SK-N-SH (cell line): Measurements from ENCODE around the gene MED16.
"Not testable (repeated sequence)": the region's sequence is repeated elsewhere in the genome, so short reads cannot be mapped to it uniquely, and the experiment has no call there.

Experiments used
- GABPA ChIP-seq: IDR thresholded peaks from 2 replicates; pipeline ENCODE4 v1.4.0; 2012; ENCODE audit warnings: low read depth, mild to moderate bottlenecking
- JUND ChIP-seq: IDR thresholded peaks from 2 replicates; pipeline ENCODE4 v1.4.0; 2012
- MXI1 ChIP-seq: IDR thresholded peaks from 2 replicates; pipeline ENCODE4 v1.6.1; 2012; ENCODE audit warnings: mild to moderate bottlenecking, low read depth, low read length, improper control_type of control experiment
- NRF1 ChIP-seq: IDR thresholded peaks from 2 replicates; pipeline ENCODE4 v1.6.1; 2012; ENCODE audit warnings: low read depth, mild to moderate bottlenecking, low read length
- RCOR1 ChIP-seq: fragments of 150-350 bp; IDR thresholded peaks from 2 replicates; pipeline ENCODE4 v1.6.1; 2017; ENCODE audit warnings: antibody characterized with exemption, low read length
- ZBTB33 ChIP-seq: IDR thresholded peaks from 2 replicates; pipeline ENCODE4 v1.4.0; 2012; ENCODE audit warnings: low read depth, borderline replicate concordance
- TF ChIP-seq, protein P1 (sequence below): fragments of 200-600 bp; sonication (generic); IDR thresholded peaks from 2 replicates; pipeline ENCODE4 v1.6.1; 2017; ENCODE audit warnings: antibody characterized with exemption, mild to moderate bottlenecking, moderate library complexity

DNA sequence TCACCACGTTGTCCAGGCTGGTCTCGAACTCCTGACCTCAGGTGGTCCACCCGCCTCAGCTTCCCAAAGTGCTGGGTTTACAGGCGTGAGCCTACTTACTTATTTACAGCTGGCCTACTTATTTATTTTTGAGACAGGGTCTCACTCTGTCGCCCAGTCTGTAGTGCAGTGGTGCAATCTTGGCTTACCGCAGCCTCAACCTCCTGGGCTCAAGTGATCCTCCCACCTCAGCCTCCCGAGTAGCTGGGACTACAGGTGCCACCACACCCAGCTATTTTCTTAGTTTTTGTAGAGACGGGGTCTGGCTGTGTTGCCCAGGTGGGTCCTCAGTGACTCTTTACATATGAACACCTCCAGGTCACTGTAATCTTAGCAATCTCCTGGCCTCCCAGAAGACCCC is 43.8 kb downstream of the MED16 start:
- not testable (repeated sequence) for TF ChIP-seq JUND, RCOR1, GABPA, MXI1, NRF1, ZBTB33
- TF ChIP-seq, protein P1, sequence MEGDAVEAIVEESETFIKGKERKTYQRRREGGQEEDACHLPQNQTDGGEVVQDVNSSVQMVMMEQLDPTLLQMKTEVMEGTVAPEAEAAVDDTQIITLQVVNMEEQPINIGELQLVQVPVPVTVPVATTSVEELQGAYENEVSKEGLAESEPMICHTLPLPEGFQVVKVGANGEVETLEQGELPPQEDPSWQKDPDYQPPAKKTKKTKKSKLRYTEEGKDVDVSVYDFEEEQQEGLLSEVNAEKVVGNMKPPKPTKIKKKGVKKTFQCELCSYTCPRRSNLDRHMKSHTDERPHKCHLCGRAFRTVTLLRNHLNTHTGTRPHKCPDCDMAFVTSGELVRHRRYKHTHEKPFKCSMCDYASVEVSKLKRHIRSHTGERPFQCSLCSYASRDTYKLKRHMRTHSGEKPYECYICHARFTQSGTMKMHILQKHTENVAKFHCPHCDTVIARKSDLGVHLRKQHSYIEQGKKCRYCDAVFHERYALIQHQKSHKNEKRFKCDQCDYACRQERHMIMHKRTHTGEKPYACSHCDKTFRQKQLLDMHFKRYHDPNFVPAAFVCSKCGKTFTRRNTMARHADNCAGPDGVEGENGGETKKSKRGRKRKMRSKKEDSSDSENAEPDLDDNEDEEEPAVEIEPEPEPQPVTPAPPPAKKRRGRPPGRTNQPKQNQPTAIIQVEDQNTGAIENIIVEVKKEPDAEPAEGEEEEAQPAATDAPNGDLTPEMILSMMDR: not testable (repeated sequence)
